HG03039 (cell line): ENCODE data around the gene SPDYE6.
A peak's percentile ranks its signal among the peaks of the same experiment; 100 is the strongest.
"Not testable (repeated sequence)": the region's sequence is repeated elsewhere in the genome, so short reads cannot be mapped to it uniquely, and the experiment has no call there.

Source experiments
- ATAC-seq: cut with Tn5 transposase; IDR thresholded peaks from one replicate; pipeline ENCODE4 v1.9.1; 2021; ENCODE audit warnings: mild to moderate bottlenecking, moderate library complexity; ENCODE audit not compliant: unreplicated experiment

SPDYE6 gene, protein sequence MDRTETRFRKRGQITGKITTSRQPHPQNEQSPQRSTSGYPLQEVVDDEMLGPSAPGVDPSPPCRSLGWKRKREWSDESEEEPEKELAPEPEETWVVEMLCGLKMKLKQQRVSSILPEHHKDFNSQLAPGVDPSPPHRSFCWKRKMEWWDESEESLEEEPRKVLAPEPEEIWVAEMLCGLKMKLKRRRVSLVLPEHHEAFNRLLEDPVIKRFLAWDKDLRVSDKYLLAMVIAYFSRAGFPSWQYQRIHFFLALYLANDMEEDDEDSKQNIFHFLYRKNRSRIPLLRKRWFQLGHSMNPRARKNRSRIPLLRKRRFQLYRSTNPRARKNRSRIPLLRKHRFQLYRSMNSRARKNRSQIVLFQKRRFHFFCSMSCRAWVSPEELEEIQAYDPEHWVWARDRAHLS

DNA sequence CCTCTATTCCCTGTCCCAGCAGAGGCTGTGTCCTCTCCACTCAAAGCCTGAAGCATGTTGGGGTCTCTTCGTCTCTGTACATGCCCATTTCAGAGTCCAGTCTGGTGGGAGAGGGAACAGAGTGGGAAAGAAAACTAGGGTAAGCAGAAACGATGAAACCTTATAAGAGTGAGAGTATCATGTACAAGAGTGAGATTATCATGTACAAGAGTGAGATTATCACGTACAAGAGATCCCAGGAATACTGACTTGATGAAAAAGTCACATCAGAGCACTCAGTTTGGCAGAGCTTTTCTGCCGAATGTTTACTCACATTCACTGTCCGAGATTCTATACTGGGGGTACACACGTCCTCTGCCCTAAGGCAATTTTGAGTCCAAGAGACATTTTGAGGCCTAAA, at the start of gene SPDYE6:
TSS of gene SPDYE6 (minus strand) at position 101 of the 400 bp plus-strand sequence. CDS start 421 bp downstream, outside the sequence.
- not testable (repeated sequence) for ATAC-seq

DNA sequence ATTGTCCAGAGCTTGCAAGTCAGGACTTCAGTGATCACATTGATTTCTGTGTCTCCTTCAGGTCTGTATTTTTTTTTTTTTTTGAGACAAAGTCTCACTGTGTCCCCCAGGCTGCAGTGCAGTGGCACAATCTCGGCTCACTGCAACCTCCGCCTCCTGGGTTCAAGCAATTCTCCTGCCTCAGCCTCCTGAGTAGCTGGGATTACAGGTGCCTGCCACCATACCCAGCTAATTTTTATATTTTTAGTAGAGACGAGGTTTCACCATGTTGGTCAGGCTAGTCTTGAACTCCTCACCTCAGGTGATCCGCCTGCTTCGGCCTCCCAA, 48.6 kb upstream of the SPDYE6 start:
- ATAC-seq: not testable (repeated sequence)

DNA sequence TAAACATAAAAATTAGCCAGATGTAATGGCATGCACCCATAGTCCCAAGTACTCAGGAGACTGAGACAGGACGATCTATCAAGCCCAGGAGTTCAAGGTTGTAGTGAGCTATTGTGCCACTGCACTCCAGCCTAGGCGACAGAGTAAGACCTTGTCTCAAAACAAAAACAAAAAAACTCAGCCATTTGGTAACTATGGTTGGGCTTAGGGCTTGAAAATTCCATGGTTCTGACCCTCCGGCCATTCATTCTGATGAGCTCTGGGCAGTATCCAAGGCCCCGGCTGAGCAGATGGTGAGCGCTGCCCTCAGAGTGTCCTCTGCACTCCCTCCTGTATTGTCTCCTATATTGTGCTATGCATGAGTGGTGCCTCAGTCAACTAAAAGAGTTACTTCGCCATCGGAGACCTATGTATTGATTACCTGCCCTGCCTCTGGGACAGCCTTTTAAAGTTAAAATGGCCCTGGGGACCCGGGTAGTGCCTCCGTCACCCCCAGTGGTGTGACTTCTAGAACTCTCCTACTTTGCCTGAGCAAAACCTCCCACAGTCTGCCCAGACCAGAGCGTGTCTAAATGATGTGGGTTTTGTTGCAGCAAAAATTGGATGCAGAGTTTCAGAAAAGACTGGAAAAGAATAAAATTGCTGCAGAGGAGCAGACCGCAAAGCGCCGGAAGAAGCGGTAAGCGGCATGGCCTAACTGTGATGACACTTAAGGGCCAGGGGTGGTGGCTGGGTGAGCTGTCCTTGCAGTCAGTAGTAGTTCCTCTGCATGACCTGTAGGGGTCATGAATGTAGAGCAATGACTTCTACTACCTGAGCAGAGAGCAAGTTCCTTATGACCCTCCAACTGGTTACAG, 48.0 kb upstream of the SPDYE6 start:
- ATAC-seq: peak; percentile 70

DNA sequence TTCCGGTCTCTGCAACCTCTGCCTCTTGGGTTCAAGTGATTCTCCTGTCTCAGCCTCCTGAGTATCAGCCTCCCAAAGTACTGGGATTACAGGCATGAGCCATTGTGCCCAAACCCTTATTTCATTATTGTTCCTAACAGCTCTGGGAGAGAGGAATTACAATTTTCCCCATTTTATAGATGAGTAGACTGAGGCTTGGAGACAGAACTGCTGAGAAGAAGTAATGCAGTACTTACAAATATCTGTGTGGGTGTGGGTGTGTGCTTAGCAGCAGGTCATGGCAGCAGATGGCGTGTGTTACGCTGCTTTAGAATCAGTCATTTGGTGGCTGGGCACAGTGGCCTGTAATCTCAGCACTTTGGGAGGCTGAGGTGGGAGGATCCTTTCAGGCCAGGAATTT, 47.3 kb upstream of the SPDYE6 start:
- no peak for ATAC-seq

DNA sequence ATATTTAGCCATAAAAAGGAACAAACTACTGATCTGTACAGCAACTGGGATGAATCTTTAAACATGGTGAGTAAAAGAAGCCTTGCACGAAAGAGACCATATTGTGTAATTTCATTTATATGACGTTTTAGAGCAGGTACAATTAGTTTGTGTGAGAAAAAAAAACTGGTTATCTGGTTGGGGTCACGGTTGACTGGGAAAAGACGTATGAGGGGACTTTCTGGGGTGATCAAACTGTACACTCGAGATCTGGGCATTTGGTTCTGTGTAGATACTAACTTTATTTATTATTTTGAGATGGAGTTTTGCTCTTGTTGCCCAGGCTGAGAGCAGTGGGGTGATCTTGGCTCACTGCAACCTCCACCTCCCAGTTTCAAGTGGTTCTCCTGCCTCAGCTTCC, 44.1 kb upstream of the SPDYE6 start:
- ATAC-seq: no peak

DNA sequence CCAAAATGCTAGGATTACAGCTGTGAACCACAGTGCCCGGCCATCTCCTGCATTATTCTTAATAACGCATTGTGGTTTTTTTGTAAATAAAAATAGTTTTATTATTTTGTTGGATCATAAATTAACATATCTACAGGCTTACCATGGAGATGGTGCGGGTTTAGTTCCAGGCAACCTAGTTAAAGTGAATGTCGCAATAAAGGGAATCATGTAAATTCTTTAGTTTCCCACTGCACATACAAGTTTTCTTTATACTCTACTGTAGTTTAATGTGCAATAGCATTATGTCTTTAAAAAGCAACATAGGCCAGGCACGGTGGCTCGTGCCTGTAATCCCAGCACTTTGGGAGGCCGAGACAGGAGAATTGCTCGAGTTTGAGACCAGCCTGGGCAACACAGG, 42.3 kb upstream of the SPDYE6 start:
- ATAC-seq: no peak

DNA sequence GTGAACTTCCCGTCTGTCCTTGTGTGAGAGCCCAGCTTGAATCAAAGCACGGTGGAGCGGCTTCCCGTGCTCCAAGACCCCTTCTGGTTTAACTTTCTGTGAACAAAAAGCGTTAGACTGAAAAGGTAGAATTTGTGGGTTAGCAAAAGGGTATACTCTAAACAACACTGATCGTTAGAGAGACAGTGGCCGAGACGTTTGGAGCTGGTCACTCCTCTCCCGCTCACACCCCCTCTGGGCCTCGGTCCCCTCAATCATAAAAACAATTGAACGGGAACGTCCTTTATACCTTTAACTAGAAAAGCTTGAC, 40.4 kb upstream of the SPDYE6 start:
- ATAC-seq: no peak

DNA sequence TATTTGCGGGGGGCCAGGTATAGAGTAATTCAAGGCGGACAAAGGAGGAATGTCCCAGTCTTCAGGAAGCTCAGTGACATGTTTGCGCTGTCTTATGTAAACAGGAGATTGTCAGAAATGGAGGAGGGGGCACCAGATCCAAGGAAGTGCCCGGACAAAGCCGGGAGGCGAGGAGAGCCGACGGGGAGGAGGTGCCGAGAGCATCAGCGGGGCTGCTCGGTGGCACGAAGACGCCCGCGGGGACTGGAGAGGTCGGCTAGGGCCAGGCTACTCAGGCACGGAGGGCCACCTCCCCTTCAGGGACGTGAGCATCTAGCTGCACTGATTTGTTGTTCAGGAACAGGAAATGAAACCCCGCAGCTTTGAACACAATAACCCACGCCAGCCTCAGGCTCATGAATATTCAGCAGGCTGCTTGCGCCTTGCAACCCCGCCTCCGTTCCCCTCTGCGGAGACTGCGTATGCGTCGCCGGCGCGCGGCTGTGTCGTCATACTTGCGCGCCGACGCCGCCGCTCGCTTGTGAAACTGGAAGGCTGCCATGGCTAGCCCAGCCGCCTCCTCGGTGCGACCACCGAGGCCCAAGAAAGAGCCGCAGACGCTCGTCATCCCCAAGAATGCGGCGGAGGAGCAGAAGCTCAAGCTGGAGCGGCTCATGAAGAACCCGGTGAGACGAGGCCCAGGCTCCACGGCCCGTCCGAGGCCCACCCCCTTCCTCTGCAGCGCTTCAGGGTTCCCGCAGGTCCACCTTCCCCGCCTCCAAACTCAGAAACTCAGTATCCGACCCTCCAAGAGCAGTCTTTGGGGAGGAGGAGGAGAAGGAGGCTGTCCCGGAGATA, 39.8 kb upstream of the SPDYE6 start, which contains the start of gene PRKRIP1:
TSS of gene PRKRIP1 (plus strand) at position 491 of the 837 bp plus-strand sequence. CDS start at position 540, 49 bp downstream.
- peak; percentile 93 for ATAC-seq

DNA sequence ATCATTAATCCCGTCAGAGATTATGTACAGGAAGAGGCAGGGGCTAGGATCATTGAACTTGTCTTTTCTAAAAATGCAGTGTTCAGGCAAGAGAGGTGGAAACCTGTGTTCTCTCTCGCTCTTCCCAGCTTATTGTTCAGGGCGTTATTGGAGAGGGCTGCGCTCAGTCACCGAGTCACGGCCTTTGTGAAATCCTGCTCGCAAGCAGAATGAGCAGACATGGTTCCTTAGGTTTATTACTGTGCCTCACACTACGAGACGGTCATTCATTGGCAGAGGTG, 39.3 kb upstream of the SPDYE6 start:
- no peak for ATAC-seq

DNA sequence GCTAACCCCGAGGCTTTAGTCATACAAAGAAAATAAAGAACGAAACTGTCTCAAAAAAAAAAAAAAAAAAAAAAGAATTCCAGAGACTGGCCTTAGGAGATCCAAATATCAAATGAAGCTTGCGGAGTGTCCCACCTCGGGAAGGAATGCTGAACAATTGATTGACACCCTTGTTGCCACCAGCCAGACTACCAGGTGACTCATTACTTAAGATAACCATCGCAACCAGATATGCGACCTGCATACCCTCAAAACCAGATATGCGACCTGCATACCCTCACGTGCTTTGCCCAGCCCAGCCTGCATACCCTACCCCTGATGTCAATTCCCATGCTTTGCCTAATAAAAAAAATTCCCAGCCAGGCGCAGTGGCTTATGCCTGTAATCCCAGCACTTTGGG, 37.2 kb upstream of the SPDYE6 start:
- ATAC-seq: no peak

DNA sequence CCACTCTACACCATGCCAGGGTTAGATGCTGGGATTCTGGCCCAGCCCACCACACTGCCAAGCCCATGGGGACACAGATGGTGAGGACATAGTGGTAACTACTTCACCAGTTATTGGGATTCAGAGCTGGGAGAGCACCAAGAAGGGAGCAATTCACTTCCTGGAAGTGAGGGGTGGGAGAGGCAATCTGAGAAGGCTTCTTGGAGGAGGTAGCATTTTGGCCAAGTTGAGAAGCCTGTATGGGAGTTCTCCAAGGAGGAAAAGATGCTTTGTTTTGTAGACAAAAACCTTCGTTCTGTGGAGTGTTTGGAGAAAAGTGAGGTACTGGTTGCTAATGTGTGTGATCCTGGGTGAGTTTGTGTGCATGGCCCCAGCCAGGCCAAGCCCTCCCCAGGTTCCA, 36.1 kb upstream of the SPDYE6 start:
- ATAC-seq: no peak

DNA sequence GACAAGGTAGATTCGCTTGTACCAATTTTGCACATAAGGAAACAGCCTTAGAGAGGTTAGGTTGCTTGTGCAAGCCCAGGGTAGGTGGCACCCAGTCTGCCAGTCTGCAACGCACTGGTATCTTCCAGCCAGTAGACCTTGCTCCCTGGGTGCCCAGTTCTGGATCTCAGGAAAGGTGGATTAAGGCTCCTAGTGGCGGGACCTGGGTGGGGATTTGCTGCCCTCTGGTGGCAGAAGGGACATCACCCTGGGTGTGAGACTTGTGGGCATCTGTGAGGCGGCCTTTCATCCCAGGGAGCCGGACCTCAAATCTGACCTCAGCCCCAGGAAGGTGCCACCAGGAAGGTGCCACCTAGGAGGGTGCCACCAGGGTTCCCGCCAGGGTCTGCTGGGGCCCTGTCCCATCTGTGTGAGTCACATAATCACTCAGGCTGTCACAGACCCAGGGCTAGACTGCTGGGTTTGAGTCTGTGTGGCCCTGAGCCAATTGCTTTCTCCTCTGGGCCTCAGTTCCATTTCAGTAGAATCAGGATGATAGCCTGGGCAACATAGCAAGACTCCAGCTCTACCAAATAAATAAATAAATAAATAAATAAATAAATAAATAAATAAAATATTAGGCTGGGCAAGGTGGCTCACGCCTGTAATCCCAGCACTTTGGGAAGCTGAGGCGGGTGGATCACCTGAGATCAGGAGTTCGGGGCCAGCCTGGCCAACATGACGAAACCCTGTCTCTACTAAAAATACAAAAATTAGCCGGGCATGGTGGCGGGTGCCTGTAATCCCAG, 34.6 kb upstream of the SPDYE6 start:
- ATAC-seq: no peak

DNA sequence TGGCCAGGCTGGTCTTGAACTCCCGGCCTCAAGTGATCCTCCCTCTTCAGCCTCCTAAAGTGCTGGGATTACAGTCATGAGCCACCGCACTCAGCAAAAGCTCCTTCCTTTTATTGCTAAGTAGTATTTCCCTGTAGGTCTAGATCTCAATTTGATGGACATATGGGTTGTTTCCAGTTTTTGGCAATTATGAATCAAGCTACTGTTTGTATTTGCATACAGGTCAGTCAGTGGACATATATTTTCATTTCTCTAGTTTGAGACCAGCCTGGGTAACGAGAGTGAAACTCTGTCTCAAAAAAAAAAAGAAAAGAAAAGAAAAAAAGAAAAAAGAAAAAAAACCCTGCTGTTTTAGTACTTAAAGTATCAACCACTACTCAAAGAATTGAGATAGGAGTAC, 33.6 kb upstream of the SPDYE6 start:
- no peak for ATAC-seq

DNA sequence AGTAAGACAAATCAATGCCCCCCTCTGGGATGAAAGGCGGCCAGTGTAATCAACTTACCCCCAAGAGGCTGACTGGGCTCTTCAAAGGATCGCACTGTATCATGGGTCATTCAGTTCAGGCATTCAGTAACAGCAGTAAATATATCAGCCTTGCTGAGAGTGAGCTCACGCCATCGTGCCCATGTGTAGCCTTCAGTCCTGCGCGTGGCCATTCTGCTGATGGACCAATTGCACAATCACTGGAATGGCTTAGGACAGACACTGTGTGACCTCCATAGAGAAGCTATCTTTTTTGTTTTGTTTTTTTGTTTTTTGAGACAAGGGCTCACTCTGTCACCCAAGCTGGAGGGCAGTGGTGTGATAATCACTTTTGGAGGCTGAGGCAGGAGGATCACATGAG, 30.8 kb upstream of the SPDYE6 start:
- no peak for ATAC-seq

DNA sequence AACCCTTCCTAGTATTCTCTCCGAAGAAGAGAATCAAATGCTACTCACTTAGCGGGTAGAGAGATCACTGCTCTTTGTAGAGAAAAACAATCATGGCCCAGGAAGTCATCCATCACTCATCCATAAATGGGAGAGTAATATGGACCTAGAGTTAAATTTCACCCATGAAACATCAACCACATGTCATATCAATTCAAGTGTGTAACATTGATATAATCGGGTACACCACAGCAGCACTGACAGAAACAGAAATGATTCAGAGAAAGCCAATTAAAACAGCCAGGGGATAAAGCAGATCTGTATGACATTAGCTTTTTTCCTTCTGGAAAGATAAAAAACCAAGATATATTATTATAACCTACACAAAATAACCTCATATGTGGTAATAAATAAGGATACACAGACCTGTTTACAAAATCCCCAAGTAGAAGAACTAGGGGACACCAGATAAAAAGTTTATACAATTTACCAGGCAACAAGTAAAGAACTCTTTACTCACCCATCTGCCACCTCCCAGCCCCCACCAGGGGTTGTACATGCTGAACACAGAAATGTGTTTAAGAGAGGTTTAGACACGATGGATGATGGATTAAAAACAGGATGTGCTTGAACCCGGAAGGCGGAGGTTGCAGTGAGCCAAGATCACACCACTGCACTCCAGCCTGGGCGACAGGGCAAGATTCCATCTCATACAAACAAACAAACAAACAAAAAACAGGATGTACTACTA, 25.6 kb upstream of the SPDYE6 start:
- not testable (repeated sequence) for ATAC-seq

DNA sequence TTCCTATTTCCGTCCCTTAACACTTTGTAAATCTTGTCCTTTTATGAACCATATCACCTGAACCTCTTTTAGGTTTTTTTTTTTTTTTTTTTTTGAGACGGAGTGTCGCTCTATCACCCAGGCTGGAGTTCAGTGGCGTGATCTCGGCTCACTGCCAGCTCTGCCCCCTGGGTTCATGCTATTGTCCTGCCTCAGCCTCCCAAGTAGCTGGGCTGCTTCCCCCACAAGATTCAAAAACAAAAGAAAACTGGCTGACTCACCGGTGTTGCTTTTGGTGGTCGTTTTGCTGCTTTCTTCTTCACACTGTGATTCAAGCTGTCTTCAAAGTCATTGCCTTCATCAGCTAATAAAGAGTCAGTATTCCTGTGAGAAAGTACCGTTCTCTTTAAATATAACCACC, 24.6 kb upstream of the SPDYE6 start:
- ATAC-seq: not testable (repeated sequence)

DNA sequence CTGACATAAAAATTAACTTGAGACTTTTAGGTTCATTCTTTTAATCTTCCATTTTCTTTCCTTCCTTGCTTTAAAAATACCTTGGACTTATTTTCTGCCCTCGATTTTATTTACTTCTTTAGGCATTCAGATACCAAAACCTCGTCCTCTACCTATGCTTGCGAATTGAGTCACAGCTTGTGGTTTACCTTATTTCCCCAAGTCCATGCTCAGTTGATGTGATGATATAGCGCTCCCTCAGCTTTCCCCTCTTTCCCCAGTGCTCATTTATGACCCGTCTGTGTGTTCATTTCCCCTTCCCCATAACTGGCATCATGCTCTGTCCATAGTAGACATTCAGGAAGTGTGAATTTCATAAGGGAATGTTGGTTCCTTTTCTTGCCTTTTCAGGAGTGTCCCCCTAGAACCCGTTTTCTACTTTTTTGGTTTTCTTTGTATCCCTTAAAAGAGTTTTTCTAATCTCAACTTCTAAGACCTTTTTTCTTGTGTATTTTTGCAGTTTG, 20.8 kb upstream of the SPDYE6 start:
- ATAC-seq: no peak

DNA sequence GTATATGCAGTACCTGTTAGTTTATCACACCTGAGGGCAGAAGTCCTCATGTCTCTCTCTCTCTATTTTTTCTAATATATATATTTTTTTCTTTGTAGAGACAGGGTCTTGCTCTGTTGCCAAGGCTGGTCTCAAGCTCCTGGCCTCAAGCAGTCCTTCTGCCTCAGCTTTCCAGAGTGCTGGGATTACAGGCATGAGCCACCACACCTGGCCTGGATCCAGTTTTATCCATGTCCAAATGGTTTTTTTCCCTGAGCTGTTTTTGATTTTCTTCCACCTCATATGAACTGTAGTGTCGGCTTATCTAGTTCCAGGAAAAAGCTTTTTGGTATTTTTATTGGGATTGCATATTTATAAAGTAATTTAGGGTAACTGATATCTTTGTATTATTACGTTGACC, 16.6 kb upstream of the SPDYE6 start:
- ATAC-seq: not testable (repeated sequence)

DNA sequence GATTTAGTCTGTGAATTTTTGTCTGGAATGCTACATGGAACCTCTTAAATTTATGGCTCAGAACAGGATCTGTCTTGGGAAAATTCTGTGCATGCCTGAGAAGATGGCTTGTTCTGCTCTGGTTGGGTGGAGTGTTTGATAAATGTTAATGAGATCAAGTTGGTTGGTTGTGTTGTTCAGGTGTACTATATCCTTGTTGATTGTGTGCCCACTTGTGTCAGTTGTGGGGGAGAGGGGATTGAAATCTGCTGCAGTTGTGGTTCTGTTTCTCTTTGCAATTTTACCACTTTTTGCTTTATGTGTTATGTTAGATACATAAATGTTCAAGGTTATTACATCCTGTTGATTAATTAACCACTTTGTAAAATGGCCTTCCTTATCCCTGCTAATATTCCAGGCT, 13.8 kb upstream of the SPDYE6 start:
- ATAC-seq: not testable (repeated sequence)

DNA sequence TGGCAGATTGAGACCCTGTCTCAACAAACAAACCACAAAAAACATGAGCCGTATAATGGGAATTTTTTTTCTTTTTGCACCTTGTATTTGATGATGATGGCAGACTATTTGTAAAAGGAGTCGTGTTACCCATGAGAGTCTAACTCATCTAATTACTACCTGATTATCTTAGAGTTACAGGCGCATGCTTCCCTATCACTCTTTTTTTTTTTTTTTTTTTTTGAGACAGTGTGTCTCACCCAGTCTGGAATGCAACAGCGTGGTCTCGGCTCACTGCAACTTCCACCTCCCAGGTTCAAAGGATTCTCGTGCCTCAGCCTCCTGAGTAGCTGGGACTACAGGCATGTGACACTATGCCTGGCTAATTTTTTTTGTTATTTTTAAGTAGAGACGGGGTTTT, 9.1 kb upstream of the SPDYE6 start:
- ATAC-seq: not testable (repeated sequence)
